ENCODE results near the gene NBAS. TPM values are rescaled to one million over a fixed set of nuclear protein-coding genes. Genes with fewer than 3 reads are reported as not detected.

Gene NBAS
- total and polyA plus RNA-seq, 9 of the 15 experiments (the other 6 are each of a cell fraction or from before 2014, with no cell fraction given): 15.3 to 94.4 (median 69.9) TPM

GRCh38 chr2:15594291-15595256, 33.4 kb upstream of the NBAS start:
- POLR2A ChIA-PET: interaction anchor here (0.5 to 1.1 kb wide), 3 partner anchors 33 to 402 kb away, joined by 3 to 4 read pairs (median 3); partner anchors contain the start of gene NBAS
- in situ Hi-C loops (cut with MboI): loop anchor here (25.0 kb wide), 1 partner anchor 682 kb away; no protein-coding TSS in a partner anchor
- no peak overlapping the region for H3K27ac ChIP-seq (ENCODE audit: extremely low read depth, low read depth, low read length)
- WGBS (ENCODE audit: insufficient coverage, low coverage, missing lambda C conversion rate): 39% methylated on average over 5 of the region's 5 CpGs
- CTCF ChIA-PET (ENCODE audit: low intra/inter-chr PET ratio): no interaction called here
- DNase-seq (ENCODE audit: extremely low read depth in 1 of 4, low spot score in 3 of 4) (no peak), FAIRE-seq (no peak), ATAC-seq (no peak)
- intact Hi-C loops (cut with micrococcal nuclease): no loop called here
- no TSS peak for BruUV-seq (replicated peaks)
- H2AFZ ChIP-seq (ENCODE audit: low read depth, low read length): no peak overlapping the region
- H3K4me2 ChIP-seq (ENCODE audit: insufficient read depth, low read length): 0 out of 2 replicates have a peak overlapping the region, but pooled peaks have one; percentile 0
- no peaks in the 10 kb centered on the region for H3K27me3 ChIP-seq (ENCODE audit: control insufficient read depth in 2 of 2, insufficient read depth in 2 of 2, low read length in 2 of 2)
- peaks cover 7 to 16% of the 10 kb centered on the region in 2 experiments; a peak in 4 of 5 replicates for H3K4me1 ChIP-seq (replicated peaks in 1 of 2; ENCODE audit: control insufficient read depth in 2 of 2, insufficient read depth in 2 of 2, low read length in 2 of 2)
- peaks cover 52% of the 10 kb centered on the region for H3K36me3 ChIP-seq (ENCODE audit: control insufficient read depth, insufficient read depth, low read length)
- no peaks in the 10 kb centered on the region for H3K9me1 ChIP-seq (ENCODE audit: control insufficient read depth, insufficient read depth, low read length)
- H3K79me2 ChIP-seq (ENCODE audit: control insufficient read depth, insufficient read depth, low read length): peaks cover 68% of the 10 kb centered on the region
- no peak overlapping the region for H3K4me3 ChIP-seq
- H3K9ac ChIP-seq (ENCODE audit: insufficient read depth in 1 of 2, low read depth in 2 of 2, low read length in 2 of 2): no peak overlapping the region
- H3K9me3 ChIP-seq (replicated peaks; ENCODE audit: control insufficient read depth, insufficient read depth, low read depth, low read length): no peaks in the 10 kb centered on the region
- H4K20me1 ChIP-seq (replicated peaks; ENCODE audit: control insufficient read depth, insufficient read depth, low read length): no peaks in the 10 kb centered on the region
- TF ChIP-seq, protein P1, sequence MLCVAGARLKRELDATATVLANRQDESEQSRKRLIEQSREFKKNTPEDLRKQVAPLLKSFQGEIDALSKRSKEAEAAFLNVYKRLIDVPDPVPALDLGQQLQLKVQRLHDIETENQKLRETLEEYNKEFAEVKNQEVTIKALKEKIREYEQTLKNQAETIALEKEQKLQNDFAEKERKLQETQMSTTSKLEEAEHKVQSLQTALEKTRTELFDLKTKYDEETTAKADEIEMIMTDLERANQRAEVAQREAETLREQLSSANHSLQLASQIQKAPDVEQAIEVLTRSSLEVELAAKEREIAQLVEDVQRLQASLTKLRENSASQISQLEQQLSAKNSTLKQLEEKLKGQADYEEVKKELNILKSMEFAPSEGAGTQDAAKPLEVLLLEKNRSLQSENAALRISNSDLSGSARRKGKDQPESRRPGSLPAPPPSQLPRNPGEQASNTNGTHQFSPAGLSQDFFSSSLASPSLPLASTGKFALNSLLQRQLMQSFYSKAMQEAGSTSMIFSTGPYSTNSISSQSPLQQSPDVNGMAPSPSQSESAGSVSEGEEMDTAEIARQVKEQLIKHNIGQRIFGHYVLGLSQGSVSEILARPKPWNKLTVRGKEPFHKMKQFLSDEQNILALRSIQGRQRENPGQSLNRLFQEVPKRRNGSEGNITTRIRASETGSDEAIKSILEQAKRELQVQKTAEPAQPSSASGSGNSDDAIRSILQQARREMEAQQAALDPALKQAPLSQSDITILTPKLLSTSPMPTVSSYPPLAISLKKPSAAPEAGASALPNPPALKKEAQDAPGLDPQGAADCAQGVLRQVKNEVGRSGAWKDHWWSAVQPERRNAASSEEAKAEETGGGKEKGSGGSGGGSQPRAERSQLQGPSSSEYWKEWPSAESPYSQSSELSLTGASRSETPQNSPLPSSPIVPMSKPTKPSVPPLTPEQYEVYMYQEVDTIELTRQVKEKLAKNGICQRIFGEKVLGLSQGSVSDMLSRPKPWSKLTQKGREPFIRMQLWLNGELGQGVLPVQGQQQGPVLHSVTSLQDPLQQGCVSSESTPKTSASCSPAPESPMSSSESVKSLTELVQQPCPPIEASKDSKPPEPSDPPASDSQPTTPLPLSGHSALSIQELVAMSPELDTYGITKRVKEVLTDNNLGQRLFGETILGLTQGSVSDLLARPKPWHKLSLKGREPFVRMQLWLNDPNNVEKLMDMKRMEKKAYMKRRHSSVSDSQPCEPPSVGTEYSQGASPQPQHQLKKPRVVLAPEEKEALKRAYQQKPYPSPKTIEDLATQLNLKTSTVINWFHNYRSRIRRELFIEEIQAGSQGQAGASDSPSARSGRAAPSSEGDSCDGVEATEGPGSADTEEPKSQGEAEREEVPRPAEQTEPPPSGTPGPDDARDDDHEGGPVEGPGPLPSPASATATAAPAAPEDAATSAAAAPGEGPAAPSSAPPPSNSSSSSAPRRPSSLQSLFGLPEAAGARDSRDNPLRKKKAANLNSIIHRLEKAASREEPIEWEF (CRISPR knock-in tag; IDR thresholded peaks at IDR 0.05): no peak
- TF ChIP-seq DEAF1 (CRISPR knock-in tag; IDR thresholded peaks at IDR 0.05) (no peak), KDM1A (IDR thresholded peaks at IDR 0.05) (0 out of 4 replicates have a peak, but pooled peaks of 1 of the 2 experiments have one; percentile 52), CBFA2T3 (IDR thresholded peaks at IDR 0.05) (peak; percentile 61), RBM34 (IDR thresholded peaks at IDR 0.05; ENCODE audit: borderline replicate concordance, insufficient read depth, low read length) (no peak), TAL1 (IDR thresholded peaks at IDR 0.05) (peak; percentile 8; the same call in 1 of the 2 replicates), ZNF311 (CRISPR knock-in tag; IDR thresholded peaks at IDR 0.05) (no peak), CBFA2T2 (conservative IDR thresholded peaks at IDR 0.05) (0 out of 2 replicates have a peak, but pooled peaks have one; percentile 8), CTCFL (IDR thresholded peaks at IDR 0.05; ENCODE audit: borderline replicate concordance, insufficient read depth, low read depth, low read length, poor library complexity, severe bottlenecking) (no peak), ZNF57 (CRISPR knock-in tag; IDR thresholded peaks at IDR 0.05) (no peak), MEF2D (tag; conservative IDR thresholded peaks at IDR 0.05; ENCODE audit: low read depth) (0 out of 2 replicates have a peak, but pooled peaks have one; percentile 26)

Data from K562 (cell line).